ENCODE measurements around the gene PTPRM. TPM values are rescaled to one million over a fixed set of nuclear protein-coding genes. Genes with fewer than 3 reads are reported as not detected.

PTPRM gene
- total and polyA plus RNA-seq, 4 donors = 9.2 to 23.0 (median 12.7) TPM

DNA sequence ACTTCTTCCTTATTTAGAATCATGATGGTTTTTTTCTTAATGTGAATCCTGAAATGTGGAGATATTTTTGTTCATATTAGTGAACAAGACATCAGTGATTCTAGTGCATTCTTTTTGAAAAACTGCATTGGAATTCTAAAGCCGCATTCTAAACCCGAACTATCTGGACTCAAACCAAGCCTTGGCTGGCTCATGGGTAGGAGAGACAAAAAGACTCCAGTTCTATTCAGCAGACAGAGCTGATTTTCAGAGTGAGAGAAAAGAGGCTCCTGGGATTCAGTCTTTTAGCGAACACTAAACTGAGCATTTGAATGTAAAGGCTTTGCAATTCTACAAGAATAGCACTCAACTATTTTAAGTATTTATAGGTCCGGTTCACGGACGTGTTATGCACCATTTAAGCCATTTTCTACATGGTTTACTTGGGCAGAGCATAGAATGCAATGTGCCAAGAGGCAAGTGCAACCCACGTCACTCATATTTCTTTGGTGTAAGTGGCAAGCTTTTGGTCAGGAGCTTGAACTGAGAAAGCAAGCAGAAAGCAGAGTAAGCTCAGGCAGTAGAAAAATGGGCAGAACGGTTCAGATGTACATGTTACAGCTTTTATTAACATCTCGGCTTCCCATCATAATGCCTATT lies 814.8 kb downstream of the PTPRM start:
- no peak overlapping the region for H3K4me3 ChIP-seq (ENCODE audit: low read depth in 1 of 3, low read length in 3 of 3)
- no peak overlapping the region for H3K27ac ChIP-seq (ENCODE audit: low read depth in 1 of 2, low read length in 2 of 2)
- H3K27me3 ChIP-seq (ENCODE audit: control insufficient read depth in 4 of 4, insufficient read depth in 4 of 4, low read length in 3 of 4) = no peaks in the 10 kb centered on the region
- no peaks in the 10 kb centered on the region for H3K9me3 ChIP-seq (ENCODE audit: control insufficient read depth in 4 of 4, low read length in 3 of 4)
- TF ChIP-seq SP1 (IDR thresholded peaks at IDR 0.05) = no peak
- no peak for TF ChIP-seq HNF4A (conservative IDR thresholded peaks at IDR 0.05)
- TF ChIP-seq CTCF (IDR thresholded peaks at IDR 0.05; ENCODE audit: low read depth, low read length, missing input control) = no peak
- no peak for TF ChIP-seq JUND (IDR thresholded peaks at IDR 0.05)
- DNase-seq (ENCODE audit: low spot score) = no peak
- no peaks in the 10 kb centered on the region for H3K4me1 ChIP-seq (ENCODE audit: control insufficient read depth in 4 of 4, insufficient read depth in 4 of 4, low read length in 3 of 4)
- 93% methylated on average over 9 of the region's 9 CpGs for WGBS
- H3K9ac ChIP-seq (ENCODE audit: low read depth in 1 of 2, low read length in 2 of 2) = no peak overlapping the region
- peaks cover 0 to 10% (median 5%) of the 10 kb centered on the region in 4 donors for H3K36me3 ChIP-seq (ENCODE audit: control insufficient read depth in 4 of 4, insufficient read depth in 3 of 4, low read depth in 1 of 4, low read length in 3 of 4)

DNA sequence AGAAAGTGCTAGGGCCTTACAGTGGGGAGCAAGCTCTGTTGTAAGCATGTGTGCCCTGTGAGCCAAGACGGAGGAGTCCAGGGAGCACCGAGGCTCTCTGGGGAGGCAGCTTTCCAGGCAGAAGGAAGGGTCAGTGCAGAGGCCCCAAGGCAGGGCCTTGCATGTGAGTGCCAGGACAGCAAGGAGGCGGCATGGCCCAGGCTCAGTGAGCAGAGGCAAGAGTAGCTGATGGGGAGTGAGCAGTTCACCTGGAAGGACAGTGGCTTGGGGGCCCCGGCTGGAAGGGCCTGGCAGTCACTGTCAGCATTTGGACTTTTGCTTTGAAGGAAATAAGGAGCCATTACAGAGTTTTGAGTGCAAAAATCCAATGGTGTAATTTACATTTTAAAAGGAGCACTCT lies 818.3 kb downstream of the PTPRM start:
- Histone ChIP-seq H3K9me3 (ENCODE audit: control insufficient read depth in 4 of 4, low read length in 3 of 4) (no peaks in the 10 kb centered on the region), H3K27me3 (ENCODE audit: control insufficient read depth in 4 of 4, insufficient read depth in 4 of 4, low read length in 3 of 4) (no peaks in the 10 kb centered on the region), H3K27ac (ENCODE audit: low read depth in 1 of 2, low read length in 2 of 2) (no peak overlapping the region), H3K9ac (ENCODE audit: low read depth in 1 of 2, low read length in 2 of 2) (no peak overlapping the region), H3K4me1 (ENCODE audit: control insufficient read depth in 4 of 4, insufficient read depth in 4 of 4, low read length in 3 of 4) (no peaks in the 10 kb centered on the region), H3K4me3 (ENCODE audit: low read depth in 1 of 3, low read length in 3 of 3) (no peak overlapping the region), H3K36me3 (ENCODE audit: control insufficient read depth in 4 of 4, insufficient read depth in 3 of 4, low read depth in 1 of 4, low read length in 3 of 4) (peaks cover 0 to 6% (median 2%) of the 10 kb centered on the region in 4 donors)
- TF ChIP-seq, protein P1, sequence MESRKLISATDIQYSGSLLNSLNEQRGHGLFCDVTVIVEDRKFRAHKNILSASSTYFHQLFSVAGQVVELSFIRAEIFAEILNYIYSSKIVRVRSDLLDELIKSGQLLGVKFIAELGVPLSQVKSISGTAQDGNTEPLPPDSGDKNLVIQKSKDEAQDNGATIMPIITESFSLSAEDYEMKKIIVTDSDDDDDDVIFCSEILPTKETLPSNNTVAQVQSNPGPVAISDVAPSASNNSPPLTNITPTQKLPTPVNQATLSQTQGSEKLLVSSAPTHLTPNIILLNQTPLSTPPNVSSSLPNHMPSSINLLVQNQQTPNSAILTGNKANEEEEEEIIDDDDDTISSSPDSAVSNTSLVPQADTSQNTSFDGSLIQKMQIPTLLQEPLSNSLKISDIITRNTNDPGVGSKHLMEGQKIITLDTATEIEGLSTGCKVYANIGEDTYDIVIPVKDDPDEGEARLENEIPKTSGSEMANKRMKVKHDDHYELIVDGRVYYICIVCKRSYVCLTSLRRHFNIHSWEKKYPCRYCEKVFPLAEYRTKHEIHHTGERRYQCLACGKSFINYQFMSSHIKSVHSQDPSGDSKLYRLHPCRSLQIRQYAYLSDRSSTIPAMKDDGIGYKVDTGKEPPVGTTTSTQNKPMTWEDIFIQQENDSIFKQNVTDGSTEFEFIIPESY (IDR thresholded peaks at IDR 0.05) = no peak
- no peak for TF ChIP-seq FOXA2 (IDR thresholded peaks at IDR 0.05)
- TF ChIP-seq YY1 (IDR thresholded peaks at IDR 0.05) = no peak
- WGBS = 97% methylated on average over 4 of the region's 4 CpGs
- DNase-seq (ENCODE audit: low spot score) = no peak

GRCh38 chr18:8386669-8387380 lies 819.7 kb downstream of the PTPRM start:
- Histone ChIP-seq H3K36me3 (ENCODE audit: control insufficient read depth in 4 of 4, insufficient read depth in 3 of 4, low read depth in 1 of 4, low read length in 3 of 4) (peaks cover 0 to 5% (median 0%) of the 10 kb centered on the region in 4 donors), H3K4me1 (ENCODE audit: control insufficient read depth in 4 of 4, insufficient read depth in 4 of 4, low read length in 3 of 4) (no peaks in the 10 kb centered on the region), H3K9me3 (ENCODE audit: control insufficient read depth in 4 of 4, low read length in 3 of 4) (no peaks in the 10 kb centered on the region), H3K9ac (ENCODE audit: low read depth in 1 of 2, low read length in 2 of 2) (no peak overlapping the region), H3K4me3 (ENCODE audit: low read depth in 1 of 3, low read length in 3 of 3) (no peak overlapping the region), H3K27me3 (ENCODE audit: control insufficient read depth in 4 of 4, insufficient read depth in 4 of 4, low read length in 3 of 4) (no peaks in the 10 kb centered on the region), H3K27ac (ENCODE audit: low read depth in 1 of 2, low read length in 2 of 2) (no peak overlapping the region)
- 81% methylated on average over 13 of the region's 13 CpGs for WGBS
- TF ChIP-seq NR2F2 (IDR thresholded peaks at IDR 0.05) = no peak
- TF ChIP-seq RXRA (IDR thresholded peaks at IDR 0.05) = no peak
- TF ChIP-seq GABPA (IDR thresholded peaks at IDR 0.05 in 1 of 2, conservative IDR thresholded peaks at IDR 0.05 in 1 of 2) = no peak
- no peak for TF ChIP-seq SP1 (IDR thresholded peaks at IDR 0.05)
- no peak for DNase-seq (ENCODE audit: low spot score)
